A673 (cell line): ENCODE measurements around the gene NHLRC2. TPM values are rescaled to one million over a fixed set of nuclear protein-coding genes. Genes with fewer than 3 reads are reported as not detected.

Experiments used
- BruUV-seq: library from RNA; stranded (reverse); fragments of 400-500 nt; replicated peaks from 2 replicates; lab custom pipeline; 2021; lab: Mats Ljungman, UMichigan
- CTCF ChIA-PET: fragments of 300-600 bp; sonication (Branson Sonifier 250); formaldehyde crosslinking; loops from one replicate; lab custom pipeline; 2022; ENCODE audit warnings: antibody characterized with exemption; lab: Charles Lee
- POLR2A ChIA-PET: fragments of 300-600 bp; sonication (Branson Sonifier 250); formaldehyde crosslinking; loops from one replicate; lab custom pipeline; 2022; ENCODE audit warnings: antibody characterized with exemption; ENCODE audit not compliant: low non-redundant PET; lab: Charles Lee
- DNase-seq: peaks from one replicate; pipeline ENCODE4 v3.0.0-alpha.2; 2015; ENCODE audit warnings: low spot score
- H3K27ac ChIP-seq: fragments of 200-600 bp; sonication (generic); 2 replicates; pipeline ENCODE4 v1.5.1; 2016; ENCODE audit warnings: mixed run types, low read depth, mild to moderate bottlenecking, mixed read lengths, antibody characterized with exemption, low read length; ENCODE audit not compliant: poor library complexity, severe bottlenecking
- H3K27me3 ChIP-seq: fragments of 200-600 bp; sonication (generic); replicated peaks from 2 replicates; pipeline ENCODE4 v1.6.1; 2017; ENCODE audit warnings: mixed run types, low read depth, mild to moderate bottlenecking, mixed read lengths, antibody characterized with exemption, low read length; ENCODE audit not compliant: insufficient read depth, poor library complexity
- H3K36me3 ChIP-seq: fragments of 200-600 bp; sonication (generic); 2 replicates; pipeline ENCODE4 v1.6.1; 2016; ENCODE audit warnings: mixed run types, mild to moderate bottlenecking, mixed read lengths, antibody characterized with exemption, low read length; ENCODE audit not compliant: insufficient read depth, poor library complexity, severe bottlenecking
- H3K4me1 ChIP-seq: fragments of 200-600 bp; sonication (generic); 2 replicates; pipeline ENCODE4 v1.6.1; 2017; ENCODE audit warnings: mixed run types, mild to moderate bottlenecking, mixed read lengths, antibody characterized with exemption, low read length; ENCODE audit not compliant: insufficient read depth, poor library complexity, severe bottlenecking
- H3K4me3 ChIP-seq: fragments of 200-600 bp; sonication (generic); 2 replicates; pipeline ENCODE4 v1.5.1; 2016; ENCODE audit warnings: low read depth, mixed run types, mild to moderate bottlenecking, mixed read lengths, low read length; ENCODE audit not compliant: poor library complexity, severe bottlenecking
- H3K9me3 ChIP-seq: fragments of 200-600 bp; sonication (generic); 2 replicates; pipeline ENCODE4 v1.6.1; 2016; ENCODE audit warnings: mixed run types, low read depth, mild to moderate bottlenecking, mixed read lengths, antibody characterized with exemption, low read length; ENCODE audit not compliant: poor library complexity, severe bottlenecking
- CTCF ChIP-seq: fragments of 300-800, 200-600 bp; sonication (generic); conservative IDR thresholded peaks from 2 replicates; pipeline ENCODE4 v1.5.1; 2017; ENCODE audit warnings: low read depth, mild to moderate bottlenecking, antibody characterized with exemption, low read length, moderate library complexity, mixed read lengths
- EZH2 ChIP-seq: fragments of 200-600 bp; sonication (generic); IDR thresholded peaks from 2 replicates; pipeline ENCODE4 v1.6.1; 2017; ENCODE audit warnings: borderline replicate concordance, low read depth, mild to moderate bottlenecking, mixed read lengths, antibody characterized with exemption, low read length; ENCODE audit not compliant: poor library complexity, severe bottlenecking
- intact Hi-C: fragments of 100-400 bp; cut with micrococcal nuclease; formaldehyde crosslinking; loops from one replicate; pipeline ENCODE4 v1.10.0; 2022; ENCODE audit not compliant: unreplicated experiment
- total RNA-seq: library from RNA; stranded (reverse); gene quantifications from 2 replicates; pipeline ENCODE4 v1.2.3, GENCODE V29; 2021

NHLRC2 gene
- total RNA-seq, 1 experiment from 2014 or later = 49.7 TPM

GRCh38 chr10:113916053-113916452 is 61.6 kb downstream of the NHLRC2 start:
- Histone ChIP-seq H3K27me3 (no peaks in the 10 kb centered on the region), H3K4me1 (peaks cover 8% of the 10 kb centered on the region), H3K9me3 (no peaks in the 10 kb centered on the region), H3K36me3 (no peaks in the 10 kb centered on the region), H3K27ac (no peak overlapping the region), H3K4me3 (no peak overlapping the region)
- ChIA-PET CTCF (no interaction called here), POLR2A (interaction anchor here (0.6 kb wide), 2 partner anchors 89 to 117 kb away, joined by 3 read pairs; no protein-coding TSS in a partner anchor)
- DNase-seq = no peak
- intact Hi-C loops = no loop called here
- TF ChIP-seq CTCF (no peak), EZH2 (no peak)
- BruUV-seq = no TSS peak

DNA sequence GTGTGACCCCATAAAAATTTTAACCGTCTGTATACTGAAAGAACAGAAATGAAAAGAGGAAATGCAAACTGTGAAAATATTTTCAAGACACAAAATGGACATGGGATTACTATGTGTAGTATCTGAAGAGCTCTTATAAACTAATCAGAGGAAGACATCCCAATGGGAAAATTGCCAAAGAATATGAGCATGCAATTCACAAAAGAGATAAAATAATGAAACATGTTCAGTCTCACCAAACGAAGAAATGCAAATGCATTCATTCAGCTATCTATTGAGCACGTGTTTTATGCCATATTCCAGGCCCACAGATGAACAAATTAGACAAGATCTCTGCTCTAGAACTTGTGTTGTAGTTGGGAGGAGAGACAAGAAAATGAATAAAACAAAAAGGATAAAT is 63.2 kb downstream of the NHLRC2 start:
- BruUV-seq = no TSS peak
- POLR2A ChIA-PET = interaction anchor here (0.6 kb wide), 1 partner anchor 389 kb away, joined by 3 read pairs; no protein-coding TSS in a partner anchor
- Histone ChIP-seq H3K36me3 (no peaks in the 10 kb centered on the region), H3K27me3 (no peaks in the 10 kb centered on the region), H3K27ac (no peak overlapping the region), H3K9me3 (no peaks in the 10 kb centered on the region), H3K4me1 (peaks cover 20% of the 10 kb centered on the region), H3K4me3 (no peak overlapping the region)
- intact Hi-C loops = no loop called here
- CTCF ChIA-PET = no interaction called here
- TF ChIP-seq EZH2 (no peak), CTCF (no peak)
- no peak for DNase-seq

DNA sequence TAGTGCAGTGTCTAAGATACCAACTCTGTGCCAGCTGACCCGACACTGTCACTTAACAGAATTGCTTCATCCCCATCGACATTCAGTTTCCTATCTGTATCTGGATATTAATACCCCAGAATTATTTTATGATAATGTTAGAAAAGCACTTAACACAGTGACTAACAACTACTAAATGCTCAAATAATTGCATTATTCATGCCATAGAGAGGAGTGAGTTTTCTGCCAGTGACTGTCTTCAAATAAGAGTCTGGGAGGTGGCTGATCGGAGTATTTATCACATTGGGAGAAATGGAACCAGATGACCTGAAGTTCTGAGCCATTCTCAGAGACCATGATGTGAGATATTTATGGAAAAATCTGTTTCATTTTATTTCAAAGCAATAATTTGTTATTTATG is 65.7 kb downstream of the NHLRC2 start:
- CTCF ChIA-PET = no interaction called here
- peaks cover 20% of the 10 kb centered on the region for H3K4me1 ChIP-seq
- POLR2A ChIA-PET = no interaction called here
- no TSS peak for BruUV-seq
- H3K27me3 ChIP-seq = no peaks in the 10 kb centered on the region
- H3K4me3 ChIP-seq = no peak overlapping the region
- peaks cover 7% of the 10 kb centered on the region for H3K9me3 ChIP-seq
- no peaks in the 10 kb centered on the region for H3K36me3 ChIP-seq
- TF ChIP-seq CTCF (no peak), EZH2 (no peak)
- H3K27ac ChIP-seq = no peak overlapping the region
- intact Hi-C loops = no loop called here
- no peak for DNase-seq
